ENCODE results near the gene SYT2.

GRCh38 chr1:202664083-202664482 is 46.2 kb downstream of the SYT2 start:
- TF ChIP-seq POLR2A (IDR thresholded peaks at IDR 0.05) (no peak), CTCF (IDR thresholded peaks at IDR 0.05) (no peak)

All from Peyer's patch (tissue), 4 donors.